Upper lobe of left lung (tissue), 6 donors: ENCODE data around the gene OLIG2. TPM values are rescaled to one million over a fixed set of nuclear protein-coding genes. Genes with fewer than 3 reads are reported as not detected.

ENCODE experiments used
- ATAC-seq, 2 donors: fragments of 200-7000 bp; cut with Tn5 transposase; one replicate each; pipeline ENCODE4 v1.9.1; 2022; ENCODE audit warnings: mild to moderate bottlenecking in 2 of 2, moderate library complexity in 2 of 2; ENCODE audit not compliant: low FRiP score in 2 of 2
- DNase-seq, 2 donors: peaks; one replicate each; pipeline ENCODE4 v3.0.0-alpha.2; 2019 to 2020
- H3K27ac ChIP-seq, 4 donors: fragments of 200-600 bp; sonication (generic); one replicate each; pipeline ENCODE4 v1.5.1; 2016 to 2019
- H3K27me3 ChIP-seq, 4 donors: fragments of 200-600 bp; sonication (generic); one replicate each; pipeline ENCODE4 v1.5.1; 2017 to 2019
- H3K36me3 ChIP-seq, 4 donors: fragments of 200-600 bp; sonication (generic); one replicate each; pipeline ENCODE4 v1.5.1; 2016 to 2019
- H3K4me1 ChIP-seq, 4 donors: fragments of 200-600 bp; sonication (generic); one replicate each; pipeline ENCODE4 v1.5.1; 2018 to 2019
- H3K4me3 ChIP-seq, 4 donors: fragments of 200-600 bp; sonication (generic); one replicate each; pipeline ENCODE4 v1.5.1; 2017 to 2019; ENCODE audit warnings: mild to moderate bottlenecking in 2 of 4, moderate library complexity in 1 of 4
- H3K9me3 ChIP-seq, 4 donors: fragments of 200-600 bp; sonication (generic); one replicate each; pipeline ENCODE4 v1.5.1; 2018 to 2019
- CTCF ChIP-seq, 6 experiments: fragments of 450-650 bp in 4 of 6; fragments of 200-600 bp in 2 of 6; sonication (generic) in 2 of 6; IDR thresholded peaks; one replicate each; pipeline ENCODE4 v1.5.1; 2016 to 2019; ENCODE audit warnings: antibody characterized with exemption in 6 of 6
- EP300 ChIP-seq, 4 donors: sonication (generic); formaldehyde crosslinking; IDR thresholded peaks; one replicate each; pipeline ENCODE4 v1.5.1; 2017; ENCODE audit warnings: antibody characterized with exemption in 4 of 4, control low read depth in 2 of 4
- POLR2A ChIP-seq, 4 donors: fragments of 450-650 bp; IDR thresholded peaks; one replicate each; pipeline ENCODE4 v1.5.1; 2016 to 2017; ENCODE audit warnings: antibody characterized with exemption in 4 of 4, mild to moderate bottlenecking in 2 of 4
- POLR2AphosphoS5 ChIP-seq, 2 donors: sonication (generic); formaldehyde crosslinking; IDR thresholded peaks; one replicate each; pipeline ENCODE4 v1.5.1; 2017; ENCODE audit warnings: antibody characterized with exemption in 2 of 2
- WGBS, 2 donors: methylation state at CpG; one replicate each; pipeline ENCODE4 v1.1.5; 2017 to 2018; 5-methylcytosine and 5-hydroxymethylcytosine counted together
- total RNA-seq, 6 donors: library from RNA; depleted of rRNA in 4 of 6; stranded (reverse); fragments of >200 nt in 4 of 6; gene quantifications; one replicate each; pipeline versions ENCODE4 v1.1.0 to v1.2.1, GENCODE V29; 2016 to 2021
- donor health status: DM: no; HTN: no; CAD: no; lungs with moderate emphysema.
- donor health status: DM: no; HTN: yes; CAD: no; lungs with severe emphysema.

The OLIG2 gene
- total RNA-seq, 6 donors from 2014 or later = not detected

- Histone ChIP-seq H3K4me3 (no peak overlapping the region), H3K27me3 (no peaks in the 10 kb centered on the region), H3K27ac (no peak overlapping the region), H3K36me3 (no peaks in the 10 kb centered on the region), H3K9me3 (no peaks in the 10 kb centered on the region), H3K4me1 (no peaks in the 10 kb centered on the region)
- no peak for TF ChIP-seq POLR2AphosphoS5 (IDR thresholded peaks at IDR 0.05)
- TF ChIP-seq POLR2A (IDR thresholded peaks at IDR 0.05) = no peak
- peak in 1 of 2 donors; percentile 65 for DNase-seq
- 89 to 92% methylated on average over 16 of the region's 16 CpGs for WGBS, 2 donors
- no peak for ATAC-seq
Observed at GRCh38 chr21:33051925-33052324, 26.2 kb downstream of the OLIG2 start.

- H3K4me1 ChIP-seq = peaks cover under 1 to 5% (median 3%) of the 10 kb centered on the region in 4 donors
- no peaks in the 10 kb centered on the region for H3K36me3 ChIP-seq
- TF ChIP-seq POLR2A (IDR thresholded peaks at IDR 0.05) = no peak
- TF ChIP-seq CTCF (IDR thresholded peaks at IDR 0.05) = no peak
- TF ChIP-seq EP300 (IDR thresholded peaks at IDR 0.05) = no peak
- TF ChIP-seq POLR2AphosphoS5 (IDR thresholded peaks at IDR 0.05) = no peak
- DNase-seq (no peak), ATAC-seq (no peak)
- H3K4me3 ChIP-seq = no peak overlapping the region
- H3K27me3 ChIP-seq = no peaks in the 10 kb centered on the region
- no peak overlapping the region for H3K27ac ChIP-seq
- H3K9me3 ChIP-seq = no peaks in the 10 kb centered on the region
Observed at GRCh38 chr21:33053951-33054350, 28.2 kb downstream of the OLIG2 start.

- TF ChIP-seq EP300 (IDR thresholded peaks at IDR 0.05) = no peak
- no peak for TF ChIP-seq CTCF (IDR thresholded peaks at IDR 0.05)
- no peak for TF ChIP-seq POLR2A (IDR thresholded peaks at IDR 0.05)
- TF ChIP-seq POLR2AphosphoS5 (IDR thresholded peaks at IDR 0.05) = no peak
- H3K4me1 ChIP-seq = peaks cover 4 to 10% (median 7%) of the 10 kb centered on the region in 4 donors
- no peak overlapping the region for H3K4me3 ChIP-seq
- 63 to 66% methylated on average over 5 of the region's 5 CpGs for WGBS, 2 donors
- H3K9me3 ChIP-seq = no peaks in the 10 kb centered on the region
- DNase-seq = no peak
- ATAC-seq = no peak
- no peak overlapping the region for H3K27ac ChIP-seq
- H3K27me3 ChIP-seq = no peaks in the 10 kb centered on the region
- H3K36me3 ChIP-seq = no peaks in the 10 kb centered on the region
Observed at GRCh38 chr21:33055991-33056390, 30.3 kb downstream of the OLIG2 start.

GRCh38 chr21:33057385-33057940 is 31.7 kb downstream of the OLIG2 start:
- ATAC-seq = no peak
- H3K4me1 ChIP-seq = peaks cover 4 to 10% (median 7%) of the 10 kb centered on the region in 4 donors
- DNase-seq = peak in 1 of 2 donors; percentile 53
- 86 to 90% methylated on average over 11 of the region's 11 CpGs for WGBS, 2 donors
- no peak for TF ChIP-seq POLR2AphosphoS5 (IDR thresholded peaks at IDR 0.05)
- no peak for TF ChIP-seq CTCF (IDR thresholded peaks at IDR 0.05)
- no peak for TF ChIP-seq EP300 (IDR thresholded peaks at IDR 0.05)
- no peak for TF ChIP-seq POLR2A (IDR thresholded peaks at IDR 0.05)
- no peak overlapping the region for H3K4me3 ChIP-seq
- no peaks in the 10 kb centered on the region for H3K27me3 ChIP-seq
- H3K27ac ChIP-seq = no peak overlapping the region
- no peaks in the 10 kb centered on the region for H3K9me3 ChIP-seq
- no peaks in the 10 kb centered on the region for H3K36me3 ChIP-seq

GRCh38 chr21:33058527-33058926 is 32.8 kb downstream of the OLIG2 start:
- no peak for ATAC-seq
- TF ChIP-seq POLR2A (IDR thresholded peaks at IDR 0.05) (no peak), CTCF (IDR thresholded peaks at IDR 0.05) (no peak), EP300 (IDR thresholded peaks at IDR 0.05) (no peak), POLR2AphosphoS5 (IDR thresholded peaks at IDR 0.05) (no peak)
- H3K36me3 ChIP-seq = no peaks in the 10 kb centered on the region
- DNase-seq = no peak
- H3K4me3 ChIP-seq = no peak overlapping the region
- H3K27ac ChIP-seq = peak overlapping the region in 1 of 4 donors; percentile 77
- WGBS, 2 donors = 67 to 75% methylated on average over 4 to 6 of the region's 6 CpGs
- peaks cover 4 to 10% (median 7%) of the 10 kb centered on the region in 4 donors for H3K4me1 ChIP-seq
- H3K9me3 ChIP-seq = no peaks in the 10 kb centered on the region
- H3K27me3 ChIP-seq = no peaks in the 10 kb centered on the region
